Keratinocyte (primary cell): ENCODE data around the gene CDC14A.

Experiments
- EZH2 ChIP-seq: IDR thresholded peaks from one replicate; pipeline ENCODE4 v1.6.1; 2012; ENCODE audit warnings: inconsistent platforms, mild to moderate bottlenecking, low read length, moderate library complexity
- TF ChIP-seq, protein P1 (sequence below), 3 experiments: IDR thresholded peaks in 1 of 3; conservative IDR thresholded peaks in 1 of 3; optimal IDR thresholded peaks in 1 of 3; 2 replicates in 2 of 3; 3 replicates in 1 of 3; pipeline versions ENCODE3 to v1.5.1; 2011; ENCODE audit warnings: low read length in 3 of 3, mild to moderate bottlenecking in 3 of 3, moderate library complexity in 2 of 3, control low read depth in 1 of 3, inconsistent platforms in 1 of 3; ENCODE audit not compliant: insufficient read depth in 2 of 3; ENCODE audit errors: extremely low read depth in 1 of 3

DNA sequence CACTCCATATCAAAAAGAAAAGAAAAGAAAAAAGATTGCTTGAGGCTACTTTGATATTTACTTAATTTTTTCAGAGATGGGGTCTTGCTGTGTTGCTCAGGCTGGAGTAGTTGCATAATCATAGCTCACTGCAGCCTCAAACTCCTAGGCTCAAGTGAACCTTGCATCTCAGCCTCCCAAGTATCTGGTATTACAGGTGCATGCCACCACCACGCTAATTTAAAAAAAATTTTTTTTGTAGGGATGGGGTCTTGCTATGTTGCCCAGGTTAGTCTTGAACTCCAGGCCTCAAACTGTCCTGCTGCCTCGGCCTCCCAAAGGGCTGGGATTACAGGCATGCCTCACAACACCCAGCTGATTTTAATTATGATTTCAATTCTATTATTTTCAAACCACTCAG is 48.1 kb upstream of the CDC14A start:
- TF ChIP-seq, protein P1, sequence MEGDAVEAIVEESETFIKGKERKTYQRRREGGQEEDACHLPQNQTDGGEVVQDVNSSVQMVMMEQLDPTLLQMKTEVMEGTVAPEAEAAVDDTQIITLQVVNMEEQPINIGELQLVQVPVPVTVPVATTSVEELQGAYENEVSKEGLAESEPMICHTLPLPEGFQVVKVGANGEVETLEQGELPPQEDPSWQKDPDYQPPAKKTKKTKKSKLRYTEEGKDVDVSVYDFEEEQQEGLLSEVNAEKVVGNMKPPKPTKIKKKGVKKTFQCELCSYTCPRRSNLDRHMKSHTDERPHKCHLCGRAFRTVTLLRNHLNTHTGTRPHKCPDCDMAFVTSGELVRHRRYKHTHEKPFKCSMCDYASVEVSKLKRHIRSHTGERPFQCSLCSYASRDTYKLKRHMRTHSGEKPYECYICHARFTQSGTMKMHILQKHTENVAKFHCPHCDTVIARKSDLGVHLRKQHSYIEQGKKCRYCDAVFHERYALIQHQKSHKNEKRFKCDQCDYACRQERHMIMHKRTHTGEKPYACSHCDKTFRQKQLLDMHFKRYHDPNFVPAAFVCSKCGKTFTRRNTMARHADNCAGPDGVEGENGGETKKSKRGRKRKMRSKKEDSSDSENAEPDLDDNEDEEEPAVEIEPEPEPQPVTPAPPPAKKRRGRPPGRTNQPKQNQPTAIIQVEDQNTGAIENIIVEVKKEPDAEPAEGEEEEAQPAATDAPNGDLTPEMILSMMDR (optimal IDR thresholded peaks at IDR 0.05 in 1 of 3, IDR thresholded peaks at IDR 0.05 in 1 of 3, conservative IDR thresholded peaks at IDR 0.05 in 1 of 3; ENCODE audit: extremely low read depth in 1 of 3, insufficient read depth in 2 of 3, low read length in 3 of 3), result no peak
- TF ChIP-seq EZH2, result no peak
